Measurements from ENCODE around the gene DGCR6L. TPM values are rescaled to one million over a fixed set of nuclear protein-coding genes. Genes with fewer than 3 reads are reported as not detected.

DGCR6L gene
- total RNA-seq, 4 donors from 2014 or later: 62.5 to 123 (median 90.8) TPM

DNA sequence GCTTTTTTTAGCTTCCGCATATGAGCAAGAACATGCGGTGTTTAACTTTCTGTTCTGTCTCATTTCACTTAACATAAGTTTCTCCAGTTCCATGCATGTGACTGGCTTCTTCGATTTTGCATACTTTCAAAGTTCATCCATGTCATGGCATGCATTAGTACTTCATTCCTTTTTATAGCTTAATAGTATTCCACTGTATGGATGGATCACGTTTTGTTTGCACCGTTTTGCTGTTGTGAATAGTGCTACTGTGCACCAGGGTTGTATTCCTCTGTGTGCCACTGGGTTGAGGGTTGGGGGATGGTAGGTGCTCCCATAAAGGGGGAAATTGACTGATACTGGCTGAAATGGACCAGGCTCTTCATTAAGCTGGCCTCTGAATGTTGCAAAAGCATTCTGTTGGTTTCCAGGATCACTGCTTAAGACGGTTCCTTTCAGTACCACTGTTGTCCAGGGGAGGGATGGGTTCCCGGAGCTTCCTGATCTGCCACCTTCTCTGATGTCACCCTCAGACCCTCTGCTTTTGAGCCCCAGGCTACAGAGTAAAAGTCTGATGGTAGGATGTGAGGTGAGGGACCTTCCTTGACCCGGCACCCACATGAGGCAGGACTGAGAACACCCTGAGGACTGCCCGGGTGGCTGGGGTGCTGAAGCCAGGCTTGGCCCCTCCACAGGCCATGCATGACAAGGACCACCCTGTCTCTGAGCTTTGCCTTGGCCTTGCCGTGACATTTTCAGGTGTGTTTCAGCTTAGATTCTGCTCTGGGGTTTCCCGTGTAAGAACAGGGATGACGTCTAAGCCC, 24.4 kb downstream of the DGCR6L start:
- TF ChIP-seq, protein P1, sequence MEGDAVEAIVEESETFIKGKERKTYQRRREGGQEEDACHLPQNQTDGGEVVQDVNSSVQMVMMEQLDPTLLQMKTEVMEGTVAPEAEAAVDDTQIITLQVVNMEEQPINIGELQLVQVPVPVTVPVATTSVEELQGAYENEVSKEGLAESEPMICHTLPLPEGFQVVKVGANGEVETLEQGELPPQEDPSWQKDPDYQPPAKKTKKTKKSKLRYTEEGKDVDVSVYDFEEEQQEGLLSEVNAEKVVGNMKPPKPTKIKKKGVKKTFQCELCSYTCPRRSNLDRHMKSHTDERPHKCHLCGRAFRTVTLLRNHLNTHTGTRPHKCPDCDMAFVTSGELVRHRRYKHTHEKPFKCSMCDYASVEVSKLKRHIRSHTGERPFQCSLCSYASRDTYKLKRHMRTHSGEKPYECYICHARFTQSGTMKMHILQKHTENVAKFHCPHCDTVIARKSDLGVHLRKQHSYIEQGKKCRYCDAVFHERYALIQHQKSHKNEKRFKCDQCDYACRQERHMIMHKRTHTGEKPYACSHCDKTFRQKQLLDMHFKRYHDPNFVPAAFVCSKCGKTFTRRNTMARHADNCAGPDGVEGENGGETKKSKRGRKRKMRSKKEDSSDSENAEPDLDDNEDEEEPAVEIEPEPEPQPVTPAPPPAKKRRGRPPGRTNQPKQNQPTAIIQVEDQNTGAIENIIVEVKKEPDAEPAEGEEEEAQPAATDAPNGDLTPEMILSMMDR (IDR thresholded peaks at IDR 0.05): no peak
- no peak for TF ChIP-seq POLR2A (IDR thresholded peaks at IDR 0.05)
- Histone ChIP-seq H3K27me3 (no peaks in the 10 kb centered on the region), H3K4me3 (replicated peaks in 1 of 3) (no peak overlapping the region), H3K36me3 (no peaks in the 10 kb centered on the region), H3K4me1 (peaks cover 13 to 23% of the 10 kb centered on the region in 2 donors), H3K27ac (no peak overlapping the region), H3K9me3 (no peaks in the 10 kb centered on the region)
- intact Hi-C loops (cut with DNase I): no loop called here
- 88 to 90% methylated on average over 11 to 12 of the region's 12 CpGs for WGBS, 2 donors
- DNase-seq: no peak

DNA sequence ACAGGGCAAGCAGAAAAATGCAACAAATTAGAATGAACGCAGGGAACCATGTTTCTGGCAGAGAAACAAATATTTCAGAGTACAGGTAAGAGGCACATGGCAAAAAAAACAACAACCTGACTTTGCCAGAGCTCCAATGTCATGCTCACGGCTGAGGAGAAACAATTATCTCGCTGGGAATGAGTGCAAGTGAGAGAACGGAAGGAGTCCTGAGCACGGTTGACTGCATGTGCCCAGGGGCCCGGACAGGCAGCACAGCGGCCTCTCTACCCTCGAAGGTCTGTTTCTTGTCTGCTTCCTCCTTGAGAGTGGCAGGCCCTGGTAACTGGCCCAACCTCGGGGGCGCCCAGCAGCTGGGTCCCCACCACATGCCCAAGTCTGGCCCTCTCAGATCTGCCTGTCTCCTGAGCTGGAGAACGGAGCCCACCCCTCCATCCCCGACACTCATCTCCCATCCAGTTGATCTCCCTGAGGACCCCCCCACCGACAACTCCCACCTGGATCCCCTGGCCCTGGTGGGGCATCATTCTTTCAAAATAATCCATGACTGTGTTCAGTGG, 27.1 kb downstream of the DGCR6L start:
- intact Hi-C loops (cut with DNase I): no loop called here
- peak in 1 of 2 donors; percentile 63 for TF ChIP-seq POLR2A (IDR thresholded peaks at IDR 0.05)
- TF ChIP-seq, protein P1 (IDR thresholded peaks at IDR 0.05): no peak

GRCh38 chr22:20292108-20292507, 27.8 kb downstream of the DGCR6L start:
- Histone ChIP-seq H3K27ac (peak overlapping the region; percentile 41 to 78 (median 57)), H3K4me3 (replicated peaks in 1 of 3) (no peak overlapping the region), H3K27me3 (no peaks in the 10 kb centered on the region), H3K4me1 (peaks cover 13 to 18% of the 10 kb centered on the region in 2 donors), H3K36me3 (no peaks in the 10 kb centered on the region), H3K9me3 (no peaks in the 10 kb centered on the region)
- no peak for DNase-seq
- intact Hi-C loops (cut with DNase I): no loop called here
- 71 to 75% methylated on average over 5 of the region's 5 CpGs for WGBS, 2 donors
- TF ChIP-seq, protein P1 (IDR thresholded peaks at IDR 0.05): no peak
- TF ChIP-seq POLR2A (IDR thresholded peaks at IDR 0.05): no peak

More for the DNA sequence above, 27.1 kb downstream of the DGCR6L start:
- DNase-seq: peak; percentile 82 to 84
- Histone ChIP-seq H3K27me3 (no peaks in the 10 kb centered on the region), H3K27ac (peak overlapping the region; percentile 78 to 88 (median 79)), H3K9me3 (no peaks in the 10 kb centered on the region), H3K4me3 (replicated peaks in 1 of 3) (no peak overlapping the region), H3K4me1 (peaks cover 13 to 18% of the 10 kb centered on the region in 2 donors), H3K36me3 (no peaks in the 10 kb centered on the region)
- 26 to 34% methylated on average over 10 to 11 of the region's 13 CpGs for WGBS, 2 donors

GRCh38 chr22:20291604-20292063, 28.2 kb downstream of the DGCR6L start:
- Histone ChIP-seq H3K9me3 (no peaks in the 10 kb centered on the region), H3K36me3 (no peaks in the 10 kb centered on the region), H3K4me1 (peaks cover 13 to 18% of the 10 kb centered on the region in 2 donors), H3K27ac (peak overlapping the region; percentile 41 to 78 (median 57)), H3K27me3 (no peaks in the 10 kb centered on the region), H3K4me3 (replicated peaks in 1 of 3) (no peak overlapping the region)
- TF ChIP-seq, protein P1 (IDR thresholded peaks at IDR 0.05): no peak
- TF ChIP-seq POLR2A (IDR thresholded peaks at IDR 0.05): no peak
- DNase-seq: no peak
- intact Hi-C loops (cut with DNase I): no loop called here
- WGBS, 2 donors: 48 to 49% methylated on average over 8 to 11 of the region's 11 CpGs

DNA sequence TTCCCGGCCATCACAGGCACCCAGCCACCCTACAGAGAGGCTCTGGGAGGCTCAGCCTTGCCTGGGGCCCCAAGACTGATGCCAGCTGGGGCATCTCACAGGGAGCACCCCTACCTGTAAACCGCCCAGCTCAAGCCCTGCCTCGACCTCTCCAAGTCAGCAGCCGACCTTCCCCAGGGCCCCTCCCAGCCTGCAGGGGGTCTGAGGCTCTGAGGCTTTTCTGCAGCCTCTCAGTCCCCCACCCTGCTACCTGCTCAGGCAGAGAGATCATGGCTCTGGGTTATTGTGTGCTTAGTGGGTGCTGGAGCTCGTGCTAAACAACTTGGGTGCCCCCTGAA, 28.6 kb downstream of the DGCR6L start:
- no peaks in the 10 kb centered on the region for H3K9me3 ChIP-seq
- H3K27ac ChIP-seq: no peak overlapping the region
- intact Hi-C loops (cut with DNase I): no loop called here
- DNase-seq: no peak
- no peaks in the 10 kb centered on the region for H3K36me3 ChIP-seq
- peaks cover 13 to 18% of the 10 kb centered on the region in 2 donors for H3K4me1 ChIP-seq
- 69 to 100% methylated on average over 1 to 5 of the region's 5 CpGs for WGBS, 2 donors
- no peak for TF ChIP-seq POLR2A (IDR thresholded peaks at IDR 0.05)
- TF ChIP-seq, protein P1 (IDR thresholded peaks at IDR 0.05): no peak
- H3K4me3 ChIP-seq (replicated peaks in 1 of 3): no peak overlapping the region
- no peaks in the 10 kb centered on the region for H3K27me3 ChIP-seq

All from thyroid gland (tissue), 4 donors.